Right cardiac atrium (tissue), 5 donors: ENCODE measurements around the gene KCNK4. TPM values are rescaled to one million over a fixed set of nuclear protein-coding genes. Genes with fewer than 3 reads are reported as not detected.

Experiments
- ATAC-seq, 2 donors: fragments of 200-7000 bp; cut with Tn5 transposase; one replicate each; pipeline versions ENCODE4 v1.8.0 to v1.9.1; 2020; ENCODE audit warnings: moderate library complexity in 2 of 2, mild to moderate bottlenecking in 1 of 2
- DNase-seq, 3 donors: peaks; one replicate each; pipeline ENCODE4 v3.0.0-alpha.2; 2020
- H3K27ac ChIP-seq: one replicate; pipeline ENCODE4 v1.5.1; 2013; ENCODE audit warnings: mild to moderate bottlenecking, low read length, control low read depth, moderate library complexity
- H3K27me3 ChIP-seq: one replicate; pipeline ENCODE4 v1.6.1; 2013; ENCODE audit not compliant: control insufficient read depth, insufficient read depth
- H3K4me1 ChIP-seq: one replicate; pipeline ENCODE4 v1.6.1; 2013; ENCODE audit warnings: low read length; ENCODE audit not compliant: control insufficient read depth, insufficient read depth
- H3K4me3 ChIP-seq: one replicate; pipeline ENCODE4 v1.5.1; 2013; ENCODE audit warnings: low read length, control low read depth
- H3K9me3 ChIP-seq: one replicate; pipeline ENCODE4 v1.6.1; 2013; ENCODE audit warnings: low read length; ENCODE audit not compliant: control insufficient read depth
- WGBS: extraction: QIAGEN DNeasy Blood & Tissue Kit; methylation state at CpG from one replicate; pipeline ENCODE4 v1.1.7; 2013; 5-methylcytosine and 5-hydroxymethylcytosine counted together
- intact Hi-C, 4 donors: fragments of 100-400 bp; cut with DNase I; formaldehyde crosslinking; loops; one replicate each; pipeline versions ENCODE4 v1.11.0 to v1.14.0; 2022 to 2023
- microRNA-seq, 2 donors: library from miRNA; unstranded; fragments of <30 nt; microRNA quantifications; one replicate each; pipeline ENCODE4 v1.2.0, GENCODE V29; 2020 to 2021
- polyA plus RNA-seq: library from polyadenylated mRNA; stranded (reverse); fragments of 200-250 nt; gene quantifications from one replicate; pipeline ENCODE4 v1.2.3, GENCODE V29; 2013
- total RNA-seq, 4 donors: library from RNA; stranded (reverse); fragmentation: NEBNext Ultra II Directional; extraction: Animal tissue kit (Norgen Biotek cat#: 25700); gene quantifications; one replicate each; pipeline ENCODE4 v1.2.1, GENCODE V29; 2021
- donor health status: healthy with polysubstance abuse.
- donor health status: DM: no; HTN: yes; CAD: no.
- donor health status: DM: no; HTN: no; CAD: no.
- donor health status: DM: no; HTN: yes; CAD: no; lungs with severe emphysema.
- donor health status: DM: yes; HTN: yes; CAD: no.

The KCNK4 gene
- total and polyA plus RNA-seq, 5 donors = 0.05 TPM; not detected in 4

- no peaks in the 10 kb centered on the region for H3K9me3 ChIP-seq
- H3K27ac ChIP-seq = no peak overlapping the region
- intact Hi-C loops = no loop called here
- no peaks in the 10 kb centered on the region for H3K4me1 ChIP-seq
- H3K27me3 ChIP-seq = no peaks in the 10 kb centered on the region
- 89% methylated on average over 12 of the region's 12 CpGs for WGBS
- DNase-seq (no peak), ATAC-seq (no peak)
- no peak overlapping the region for H3K4me3 ChIP-seq
Measured at GRCh38 chr11:64347193-64347867, 56.2 kb downstream of the KCNK4 start.

GRCh38 chr11:64348383-64349024, 57.4 kb downstream of the KCNK4 start:
- Histone ChIP-seq H3K9me3 (no peaks in the 10 kb centered on the region), H3K4me1 (no peaks in the 10 kb centered on the region), H3K4me3 (no peak overlapping the region), H3K27ac (no peak overlapping the region), H3K27me3 (no peaks in the 10 kb centered on the region)
- intact Hi-C loops = no loop called here
- 60% methylated on average over 14 of the region's 14 CpGs for WGBS
- ATAC-seq (no peak), DNase-seq (peak in 1 of 3 donors; percentile 55)

- Histone ChIP-seq H3K4me3 (no peak overlapping the region), H3K27me3 (no peaks in the 10 kb centered on the region), H3K4me1 (no peaks in the 10 kb centered on the region), H3K27ac (no peak overlapping the region), H3K9me3 (no peaks in the 10 kb centered on the region)
- ATAC-seq = no peak
- intact Hi-C loops = no loop called here
- WGBS = 86% methylated on average over 7 of the region's 7 CpGs
- DNase-seq = no peak
Measured at GRCh38 chr11:64349025-64349387, 57.9 kb downstream of the KCNK4 start.

GRCh38 chr11:64349404-64349803, 58.3 kb downstream of the KCNK4 start:
- WGBS = 87% methylated on average over 11 of the region's 11 CpGs
- intact Hi-C loops = no loop called here
- DNase-seq (peak in 1 of 3 donors; percentile 41), ATAC-seq (no peak)
- no peaks in the 10 kb centered on the region for H3K9me3 ChIP-seq
- no peaks in the 10 kb centered on the region for H3K27me3 ChIP-seq
- H3K4me1 ChIP-seq = no peaks in the 10 kb centered on the region
- no peak overlapping the region for H3K27ac ChIP-seq
- no peak overlapping the region for H3K4me3 ChIP-seq

Small RNA genes within 50 kb of the gene (microRNA-seq; reads per million reads assigned to microRNA genes)
- gene MIR7155 = 0.42 to 1.6 reads per million in 2 donors

Other genes starting within 250 kb of the KCNK4 start
- gene MACROD1, start 125.2 kb upstream of the KCNK4 start, total RNA-seq = 10 to 100 TPM; 40.4 to 62.2 (median 52.6) TPM
- gene MACROD1, start 125.2 kb upstream of the KCNK4 start, polyA plus RNA-seq = 63.8 TPM
- 100 to 1,000 TPM in 2 of 4 donors, 10 to 100 TPM in 2; 93.0 to 170 (median 122) TPM for gene STIP1, start 105.1 kb upstream of the KCNK4 start, total RNA-seq
- 99.7 TPM for gene STIP1, start 105.1 kb upstream of the KCNK4 start, polyA plus RNA-seq
- 10 to 100 TPM in 3 of 4 donors, 1 to 10 TPM in 1; 5.9 to 17.5 (median 12.3) TPM for gene FERMT3, start 84.6 kb upstream of the KCNK4 start, total RNA-seq
- gene FERMT3, start 84.6 kb upstream of the KCNK4 start, polyA plus RNA-seq = 5.2 TPM
- 10 to 100 TPM; 55.3 to 78.1 (median 67.4) TPM for gene TRPT1, start 65.1 kb upstream of the KCNK4 start, total RNA-seq
- gene TRPT1, start 65.1 kb upstream of the KCNK4 start, polyA plus RNA-seq = 95.4 TPM
- gene NUDT22, start 65.0 kb upstream of the KCNK4 start, total RNA-seq = 10 to 100 TPM; 71.7 to 82.1 (median 78.1) TPM
- 65.7 TPM for gene NUDT22, start 65.0 kb upstream of the KCNK4 start, polyA plus RNA-seq
- 10 to 100 TPM; 46.3 to 61.0 (median 49.5) TPM for gene DNAJC4, start 60.8 kb upstream of the KCNK4 start, total RNA-seq
- gene DNAJC4, start 60.8 kb upstream of the KCNK4 start, polyA plus RNA-seq = 95.7 TPM
- 100 to 1,000 TPM; 290 to 377 (median 344) TPM for gene VEGFB, start 56.7 kb upstream of the KCNK4 start, total RNA-seq
- 340 TPM for gene VEGFB, start 56.7 kb upstream of the KCNK4 start, polyA plus RNA-seq
- 10 to 100 TPM; 33.5 to 70.3 (median 64.4) TPM for gene FKBP2, start 50.2 kb upstream of the KCNK4 start, total RNA-seq
- 173 TPM for gene FKBP2, start 50.2 kb upstream of the KCNK4 start, polyA plus RNA-seq
- gene PPP1R14B, start 44.4 kb upstream of the KCNK4 start, total RNA-seq = 100 to 1,000 TPM in 2 of 4 donors, 10 to 100 TPM in 2; 75.3 to 146 (median 105) TPM
- gene PPP1R14B, start 44.4 kb upstream of the KCNK4 start, polyA plus RNA-seq = 99.9 TPM
- 10 to 100 TPM; 10.9 to 14.2 (median 13.7) TPM for gene PLCB3, start 39.8 kb upstream of the KCNK4 start, total RNA-seq
- 7.9 TPM for gene PLCB3, start 39.8 kb upstream of the KCNK4 start, polyA plus RNA-seq
- 100 to 1,000 TPM in 3 of 4 donors, 10 to 100 TPM in 1; 87.5 to 135 (median 111) TPM for gene BAD, start 6.6 kb upstream of the KCNK4 start, total RNA-seq
- 164 TPM for gene BAD, start 6.6 kb upstream of the KCNK4 start, polyA plus RNA-seq
- gene GPR137, start 5.5 kb upstream of the KCNK4 start, total RNA-seq = 10 to 100 TPM; 31.3 to 41.7 (median 38.5) TPM
- 35.2 TPM for gene GPR137, start 5.5 kb upstream of the KCNK4 start, polyA plus RNA-seq
- not detected for gene CATSPERZ, start 9.1 kb downstream of the KCNK4 start, total RNA-seq
- gene CATSPERZ, start 9.1 kb downstream of the KCNK4 start, polyA plus RNA-seq = 0.14 TPM
- gene ESRRA, start 14.2 kb downstream of the KCNK4 start, total RNA-seq = 100 to 1,000 TPM; 132 to 171 (median 141) TPM
- gene ESRRA, start 14.2 kb downstream of the KCNK4 start, polyA plus RNA-seq = 199 TPM
- gene TRMT112, start 26.3 kb downstream of the KCNK4 start, total RNA-seq = 100 to 1,000 TPM in 3 of 4 donors, 10 to 100 TPM in 1; 91.7 to 103 (median 102) TPM
- 144 TPM for gene TRMT112, start 26.3 kb downstream of the KCNK4 start, polyA plus RNA-seq
- gene PRDX5, start 26.8 kb downstream of the KCNK4 start, total RNA-seq = 100 to 1,000 TPM; 258 to 356 (median 315) TPM
- gene PRDX5, start 26.8 kb downstream of the KCNK4 start, polyA plus RNA-seq = 683 TPM
- 10 to 100 TPM in 3 of 4 donors, 1 to 10 TPM in 1; 5.9 to 14.4 (median 11.6) TPM for gene CCDC88B, start 48.9 kb downstream of the KCNK4 start, total RNA-seq
- 25.1 TPM for gene CCDC88B, start 48.9 kb downstream of the KCNK4 start, polyA plus RNA-seq
- 10 to 100 TPM; 17.0 to 17.6 (median 17.1) TPM for gene RPS6KA4, start 67.9 kb downstream of the KCNK4 start, total RNA-seq
- 12.8 TPM for gene RPS6KA4, start 67.9 kb downstream of the KCNK4 start, polyA plus RNA-seq